ENCODE data around the gene NME5.
A peak's percentile ranks its signal among the peaks of the same experiment; 100 is the strongest.
"Not testable (repeated sequence)": the region's sequence is repeated elsewhere in the genome, so short reads cannot be mapped to it uniquely, and the experiment has no call there.

The NME5 gene
- 0 to 0.24 (median 0) reads per million in 18 experiments for total RNA-seq

GRCh38 chr5:138138949-138139780 is at the start of gene NME5:
Gene NME5 (minus strand): TSS chr5:138139428. CDS start chr5:138138780, 648 bp downstream.
- peak; percentile 8 to 32 for DNase-seq

GRCh38 chr5:138188626-138189025 is 49.4 kb upstream of the NME5 start:
- no peak for DNase-seq

- peak; percentile 3 to 20 for DNase-seq
Measured at GRCh38 chr5:138186002-138186447, 46.8 kb upstream of the NME5 start.

GRCh38 chr5:138182808-138183207 is 43.6 kb upstream of the NME5 start:
- no peak for DNase-seq

GRCh38 chr5:138180841-138181240 is 41.6 kb upstream of the NME5 start:
- no peak for DNase-seq

- DNase-seq, result peak; percentile 79 to 92
Measured at GRCh38 chr5:138180183-138180782, 41.1 kb upstream of the NME5 start.

GRCh38 chr5:138179277-138179857 is 40.1 kb upstream of the NME5 start:
- peak in 1 of 2 donors; percentile 4 for DNase-seq

- DNase-seq, result peak; percentile 95 to 96
Measured at GRCh38 chr5:138178516-138179276, 39.5 kb upstream of the NME5 start, which contains the start of the genes BRD8 and KIF20A. Gene BRD8 (minus strand): TSS chr5:138178630. CDS start chr5:138178614, 16 bp downstream. Gene KIF20A (plus strand): TSS chr5:138179112. CDS start chr5:138179681, 569 bp downstream.

GRCh38 chr5:138177941-138178515 is 38.8 kb upstream of the NME5 start:
- DNase-seq, result peak; percentile 31 to 36

- DNase-seq, result no peak
Measured at GRCh38 chr5:138170299-138170698, 31.1 kb upstream of the NME5 start.

- DNase-seq, result no peak
Measured at GRCh38 chr5:138169124-138169523, 29.9 kb upstream of the NME5 start.

GRCh38 chr5:138163721-138164120 is 24.5 kb upstream of the NME5 start:
- no peak for DNase-seq

- no peak for DNase-seq
Measured at GRCh38 chr5:138160706-138161105, 21.5 kb upstream of the NME5 start.

GRCh38 chr5:138159666-138160065 is 20.4 kb upstream of the NME5 start:
- DNase-seq, result no peak

GRCh38 chr5:138157626-138158025 is 18.4 kb upstream of the NME5 start:
- DNase-seq, result no peak

- not testable (repeated sequence) for DNase-seq
Measured at GRCh38 chr5:138155977-138156376, 16.7 kb upstream of the NME5 start.

GRCh38 chr5:138149530-138149929 is 10.3 kb upstream of the NME5 start:
- DNase-seq, result no peak

- peak in 1 of 2 donors; percentile 42 for DNase-seq
Measured at GRCh38 chr5:138148811-138149210, 9.6 kb upstream of the NME5 start.

GRCh38 chr5:138143578-138143977 is 4.3 kb upstream of the NME5 start:
- DNase-seq, result not testable (repeated sequence)

- DNase-seq, result no peak
Measured at GRCh38 chr5:138141734-138142133, 2.5 kb upstream of the NME5 start.

- no peak for DNase-seq
Measured at GRCh38 chr5:138140268-138140667, 1.0 kb upstream of the NME5 start.

- DNase-seq, result peak; percentile 39 to 67
Measured at GRCh38 chr5:138139781-138140090, 508 bp upstream of the NME5 start.

All from inflammatory macrophage (primary cell).